ENCODE data around the gene ISX. TPM values are rescaled to one million over a fixed set of nuclear protein-coding genes. Genes with fewer than 3 reads are reported as not detected.

ISX gene
- total and polyA plus RNA-seq, 2 of the 13 experiments (the other 11 are each of a cell fraction or from before 2014, with no cell fraction given): 1.4 to 1.8 TPM

DNA sequence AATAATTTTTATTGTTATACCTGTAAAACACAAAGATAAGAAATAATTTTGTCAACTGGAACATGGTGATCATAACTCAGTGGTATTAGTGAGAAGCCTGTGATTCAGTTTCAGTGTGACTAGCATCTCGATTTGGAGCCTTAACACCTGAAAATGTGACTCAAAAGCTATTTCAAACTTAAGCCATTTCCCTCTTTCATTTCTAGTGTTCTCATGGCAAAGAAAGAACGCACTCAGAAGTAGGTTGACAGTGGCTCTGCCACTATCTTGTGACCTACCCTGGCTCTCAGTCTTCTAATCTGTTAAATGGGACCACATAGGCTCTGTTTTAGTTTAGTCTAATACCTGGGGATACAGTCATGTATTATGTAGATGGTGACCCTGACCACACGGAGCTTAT, 62.7 kb downstream of the ISX start:
- H3K27ac ChIP-seq (ENCODE audit: extremely low read length, insufficient read depth, low read length): no peak overlapping the region
- no peaks in the 10 kb centered on the region for H3K27me3 ChIP-seq (ENCODE audit: control insufficient read depth in 1 of 2, insufficient read depth in 2 of 2, low read length in 2 of 2)
- no peak overlapping the region for H3K4me2 ChIP-seq (ENCODE audit: low read depth, low read length)
- H3K36me3 ChIP-seq (replicated peaks in 1 of 2; ENCODE audit: control insufficient read depth in 1 of 2, insufficient read depth in 2 of 2, low read length in 2 of 2): no peaks in the 10 kb centered on the region
- POLR2A ChIA-PET: no interaction called here
- ATAC-seq (no peak), FAIRE-seq (no peak), DNase-seq (ENCODE audit: low spot score) (no peak)
- TF ChIP-seq ZSCAN9 (CRISPR knock-in tag; IDR thresholded peaks at IDR 0.05; ENCODE audit: borderline replicate concordance): no peak
- TF ChIP-seq KLF15 (CRISPR knock-in tag; IDR thresholded peaks at IDR 0.05; ENCODE audit: borderline replicate concordance): no peak
- TF ChIP-seq, protein P1, sequence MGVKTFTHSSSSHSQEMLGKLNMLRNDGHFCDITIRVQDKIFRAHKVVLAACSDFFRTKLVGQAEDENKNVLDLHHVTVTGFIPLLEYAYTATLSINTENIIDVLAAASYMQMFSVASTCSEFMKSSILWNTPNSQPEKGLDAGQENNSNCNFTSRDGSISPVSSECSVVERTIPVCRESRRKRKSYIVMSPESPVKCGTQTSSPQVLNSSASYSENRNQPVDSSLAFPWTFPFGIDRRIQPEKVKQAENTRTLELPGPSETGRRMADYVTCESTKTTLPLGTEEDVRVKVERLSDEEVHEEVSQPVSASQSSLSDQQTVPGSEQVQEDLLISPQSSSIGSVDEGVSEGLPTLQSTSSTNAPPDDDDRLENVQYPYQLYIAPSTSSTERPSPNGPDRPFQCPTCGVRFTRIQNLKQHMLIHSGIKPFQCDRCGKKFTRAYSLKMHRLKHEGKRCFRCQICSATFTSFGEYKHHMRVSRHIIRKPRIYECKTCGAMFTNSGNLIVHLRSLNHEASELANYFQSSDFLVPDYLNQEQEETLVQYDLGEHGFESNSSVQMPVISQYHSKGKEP (CRISPR knock-in tag; IDR thresholded peaks at IDR 0.05): no peak
- TF ChIP-seq ZNF382 (CRISPR knock-in tag; IDR thresholded peaks at IDR 0.05; ENCODE audit: borderline replicate concordance): no peak
- TF ChIP-seq, protein P2, sequence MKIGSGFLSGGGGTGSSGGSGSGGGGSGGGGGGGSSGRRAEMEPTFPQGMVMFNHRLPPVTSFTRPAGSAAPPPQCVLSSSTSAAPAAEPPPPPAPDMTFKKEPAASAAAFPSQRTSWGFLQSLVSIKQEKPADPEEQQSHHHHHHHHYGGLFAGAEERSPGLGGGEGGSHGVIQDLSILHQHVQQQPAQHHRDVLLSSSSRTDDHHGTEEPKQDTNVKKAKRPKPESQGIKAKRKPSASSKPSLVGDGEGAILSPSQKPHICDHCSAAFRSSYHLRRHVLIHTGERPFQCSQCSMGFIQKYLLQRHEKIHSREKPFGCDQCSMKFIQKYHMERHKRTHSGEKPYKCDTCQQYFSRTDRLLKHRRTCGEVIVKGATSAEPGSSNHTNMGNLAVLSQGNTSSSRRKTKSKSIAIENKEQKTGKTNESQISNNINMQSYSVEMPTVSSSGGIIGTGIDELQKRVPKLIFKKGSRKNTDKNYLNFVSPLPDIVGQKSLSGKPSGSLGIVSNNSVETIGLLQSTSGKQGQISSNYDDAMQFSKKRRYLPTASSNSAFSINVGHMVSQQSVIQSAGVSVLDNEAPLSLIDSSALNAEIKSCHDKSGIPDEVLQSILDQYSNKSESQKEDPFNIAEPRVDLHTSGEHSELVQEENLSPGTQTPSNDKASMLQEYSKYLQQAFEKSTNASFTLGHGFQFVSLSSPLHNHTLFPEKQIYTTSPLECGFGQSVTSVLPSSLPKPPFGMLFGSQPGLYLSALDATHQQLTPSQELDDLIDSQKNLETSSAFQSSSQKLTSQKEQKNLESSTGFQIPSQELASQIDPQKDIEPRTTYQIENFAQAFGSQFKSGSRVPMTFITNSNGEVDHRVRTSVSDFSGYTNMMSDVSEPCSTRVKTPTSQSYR (CRISPR knock-in tag; IDR thresholded peaks at IDR 0.05; ENCODE audit: borderline replicate concordance): no peak
- no peak for TF ChIP-seq MXI1 (IDR thresholded peaks at IDR 0.05; ENCODE audit: borderline replicate concordance, low read depth, low read length)
- no peak for TF ChIP-seq ZNF788 (CRISPR knock-in tag; IDR thresholded peaks at IDR 0.05; ENCODE audit: borderline replicate concordance)
- no peak for TF ChIP-seq NFE2L2 (IDR thresholded peaks at IDR 0.05; ENCODE audit: low read length)
- TF ChIP-seq ATAD3A (CRISPR knock-in tag; IDR thresholded peaks at IDR 0.05): no peak
- no peak for TF ChIP-seq RNF2 (conservative IDR thresholded peaks at IDR 0.05; ENCODE audit: low read depth)
- TF ChIP-seq ZMYM2 (CRISPR knock-in tag; IDR thresholded peaks at IDR 0.05): no peak
- TF ChIP-seq SMAD3 (CRISPR knock-in tag; IDR thresholded peaks at IDR 0.05): no peak
- no peaks in the 10 kb centered on the region for H3K9me3 ChIP-seq (ENCODE audit: low read length)
- CTCF ChIA-PET (ENCODE audit: low intra/inter-chr PET ratio, low total read pairs): no interaction called here
- intact Hi-C loops (cut with micrococcal nuclease; ENCODE audit: unreplicated experiment): no loop called here
- H3K4me1 ChIP-seq (ENCODE audit: insufficient read depth, low read length): no peaks in the 10 kb centered on the region
- no peaks in the 10 kb centered on the region for H4K20me1 ChIP-seq (ENCODE audit: insufficient read depth, low read length)
- no peaks in the 10 kb centered on the region for H3K79me2 ChIP-seq (ENCODE audit: insufficient read depth, low read length)
- no peak overlapping the region for H2AFZ ChIP-seq (ENCODE audit: low read length)
- H3K4me3 ChIP-seq (replicated peaks in 1 of 3; ENCODE audit: insufficient read depth in 1 of 3, low read depth in 2 of 3, low read length in 3 of 3): no peak overlapping the region
- no peak overlapping the region for H3K9ac ChIP-seq (ENCODE audit: insufficient read depth, low read depth, low read length)
- BruUV-seq (replicated peaks): no TSS peak
- 49% methylated on average over 3 of the region's 3 CpGs for WGBS (ENCODE audit: low lambda C conversion rate)
- in situ Hi-C loops (cut with HindIII; ENCODE audit: extremely low pct_ligation_motif_present, low pct_unique_long_range_greater_than_20kb): no loop called here
